Epithelial cell of esophagus (primary cell): Measurements from ENCODE around the gene MARCHF9.

Experiments
- DNase-seq: peaks from one replicate; pipeline ENCODE4 v3.0.0; 2010; ENCODE audit warnings: low read depth
- H3K4me3 ChIP-seq: 2 replicates; pipeline ENCODE4 v1.5.1; 2011; ENCODE audit warnings: mild to moderate bottlenecking, low read length, control low read depth
- TF ChIP-seq, protein P1 (sequence below): IDR thresholded peaks from 2 replicates; pipeline ENCODE4 v1.5.1; 2011; ENCODE audit warnings: low read depth, mild to moderate bottlenecking, low read length, control low read depth, inconsistent platforms; ENCODE audit not compliant: insufficient read depth; ENCODE audit errors: missing control alignments

MARCHF9 gene

DNA sequence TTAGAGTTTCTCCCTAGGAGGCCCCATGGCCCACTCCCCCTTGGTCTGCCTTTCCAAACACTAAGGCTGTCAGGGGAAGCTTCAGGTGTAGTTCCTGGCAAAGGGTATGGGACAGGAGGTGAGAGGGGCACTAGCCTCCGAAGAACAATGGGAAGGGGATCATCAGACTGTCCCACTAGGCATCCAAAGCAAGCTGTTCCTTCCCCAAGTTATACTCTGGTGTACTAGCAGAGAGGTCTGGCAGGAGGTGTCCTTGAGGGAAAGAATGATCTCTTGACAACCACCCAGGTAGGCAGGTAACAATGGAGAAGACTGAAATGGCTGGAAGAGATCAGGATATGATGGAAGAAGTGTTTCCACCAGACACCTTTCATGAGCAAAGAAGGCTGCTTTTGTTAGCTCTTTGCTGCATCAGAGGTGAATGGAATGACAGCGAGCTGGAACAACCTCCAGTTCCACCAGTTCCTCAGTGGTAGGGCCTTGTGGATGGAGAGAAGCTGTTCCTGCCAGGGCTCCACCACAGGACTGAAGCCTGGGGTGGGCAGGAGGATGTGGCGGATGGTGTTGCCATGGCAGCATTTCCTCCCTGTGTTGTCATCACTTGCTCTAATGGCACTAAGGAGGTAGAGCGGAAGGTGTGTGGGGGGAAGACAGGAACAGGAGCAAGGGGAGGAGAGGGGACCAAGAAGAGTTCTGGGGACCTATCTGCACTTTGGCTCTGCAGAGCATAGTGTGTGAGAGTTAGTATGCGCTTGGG, 14.1 kb upstream of the MARCHF9 start:
- TF ChIP-seq, protein P1, sequence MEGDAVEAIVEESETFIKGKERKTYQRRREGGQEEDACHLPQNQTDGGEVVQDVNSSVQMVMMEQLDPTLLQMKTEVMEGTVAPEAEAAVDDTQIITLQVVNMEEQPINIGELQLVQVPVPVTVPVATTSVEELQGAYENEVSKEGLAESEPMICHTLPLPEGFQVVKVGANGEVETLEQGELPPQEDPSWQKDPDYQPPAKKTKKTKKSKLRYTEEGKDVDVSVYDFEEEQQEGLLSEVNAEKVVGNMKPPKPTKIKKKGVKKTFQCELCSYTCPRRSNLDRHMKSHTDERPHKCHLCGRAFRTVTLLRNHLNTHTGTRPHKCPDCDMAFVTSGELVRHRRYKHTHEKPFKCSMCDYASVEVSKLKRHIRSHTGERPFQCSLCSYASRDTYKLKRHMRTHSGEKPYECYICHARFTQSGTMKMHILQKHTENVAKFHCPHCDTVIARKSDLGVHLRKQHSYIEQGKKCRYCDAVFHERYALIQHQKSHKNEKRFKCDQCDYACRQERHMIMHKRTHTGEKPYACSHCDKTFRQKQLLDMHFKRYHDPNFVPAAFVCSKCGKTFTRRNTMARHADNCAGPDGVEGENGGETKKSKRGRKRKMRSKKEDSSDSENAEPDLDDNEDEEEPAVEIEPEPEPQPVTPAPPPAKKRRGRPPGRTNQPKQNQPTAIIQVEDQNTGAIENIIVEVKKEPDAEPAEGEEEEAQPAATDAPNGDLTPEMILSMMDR, result no peak
- H3K4me3 ChIP-seq, result no peak overlapping the region
- DNase-seq, result no peak

DNA sequence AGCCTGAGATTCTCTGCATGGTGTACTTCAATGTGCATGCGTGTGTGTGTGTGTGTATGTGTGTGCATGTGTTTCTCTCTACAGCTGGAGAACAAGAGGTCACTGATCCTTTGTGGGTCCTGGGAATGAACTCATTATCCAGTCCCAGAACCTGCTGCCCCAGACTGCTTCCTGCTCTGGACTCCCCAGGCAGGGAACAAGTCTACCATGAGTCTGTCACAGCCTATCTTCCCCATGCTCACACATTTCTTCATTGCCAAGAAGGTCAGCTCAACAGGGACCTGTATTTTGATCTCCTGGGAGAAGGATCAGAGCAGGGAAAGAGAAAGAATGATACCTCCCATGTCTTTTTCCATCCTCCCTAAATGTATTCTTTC, 13.5 kb upstream of the MARCHF9 start:
- TF ChIP-seq, protein P1, result no peak
- no peak for DNase-seq
- no peak overlapping the region for H3K4me3 ChIP-seq

DNA sequence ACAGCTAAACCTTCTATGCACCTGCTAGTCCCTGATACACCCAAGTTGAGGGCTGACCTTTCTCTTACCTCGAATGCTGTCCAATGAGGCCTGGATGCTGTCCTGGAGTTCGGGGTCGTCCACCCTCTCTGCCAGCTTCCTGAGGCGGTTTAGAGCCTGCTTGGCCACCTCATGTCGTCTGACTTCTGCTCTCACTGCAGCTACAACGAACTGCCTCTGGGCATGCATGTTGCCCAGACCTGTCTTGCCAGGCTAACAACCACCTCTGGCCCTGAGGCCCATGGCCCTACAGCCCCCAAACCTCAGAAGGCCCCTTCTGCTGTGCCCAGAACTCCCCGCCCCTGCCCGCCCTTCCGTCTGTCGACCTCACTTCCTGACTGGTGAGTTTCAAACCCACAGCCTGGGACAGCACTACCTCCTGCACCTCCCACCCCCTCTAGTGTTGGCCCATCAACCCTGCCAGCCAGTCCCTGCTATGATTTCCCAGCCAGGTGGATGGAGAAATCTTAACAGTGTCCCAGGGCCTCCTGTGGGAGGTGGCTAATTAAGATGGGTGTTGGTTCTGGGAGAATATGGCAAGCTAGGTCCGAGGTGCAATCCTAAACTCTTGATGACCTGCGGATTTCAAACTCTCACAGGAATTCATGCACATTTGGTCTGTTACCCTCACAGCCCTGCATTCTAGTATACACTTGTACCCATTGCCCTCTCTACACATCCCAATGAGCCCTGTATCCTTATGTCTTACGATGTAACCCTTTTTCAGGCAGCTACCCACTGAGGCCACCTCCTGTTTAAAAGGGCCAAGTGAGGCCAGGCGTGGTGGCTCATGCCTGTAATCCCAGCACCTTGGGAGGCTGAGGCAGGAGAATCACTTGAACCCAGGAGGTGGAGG, 12.8 kb upstream of the MARCHF9 start:
- H3K4me3 ChIP-seq, result no peak overlapping the region
- DNase-seq, result peak; percentile 39
- TF ChIP-seq, protein P1, result no peak

DNA sequence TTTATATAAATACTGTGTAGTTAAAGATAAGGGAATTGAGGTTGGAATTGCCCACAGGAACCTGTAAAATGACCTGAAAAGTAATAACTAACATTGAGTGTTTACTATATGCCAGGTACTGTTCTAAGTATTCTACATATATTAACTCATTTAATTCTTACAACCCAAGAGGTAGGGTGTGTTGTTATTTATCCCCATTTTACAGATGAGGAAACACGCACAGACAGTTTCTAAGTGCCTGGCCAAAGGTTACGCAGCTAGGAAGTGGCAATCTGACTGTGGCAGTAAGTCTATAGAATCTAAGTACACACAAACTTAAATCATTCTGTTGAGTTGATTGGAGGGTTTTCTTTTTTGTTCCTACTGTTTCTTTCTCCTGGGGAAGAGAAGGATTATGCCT, 11.1 kb upstream of the MARCHF9 start:
- no peak for DNase-seq
- H3K4me3 ChIP-seq, result no peak overlapping the region
- TF ChIP-seq, protein P1, result no peak

DNA sequence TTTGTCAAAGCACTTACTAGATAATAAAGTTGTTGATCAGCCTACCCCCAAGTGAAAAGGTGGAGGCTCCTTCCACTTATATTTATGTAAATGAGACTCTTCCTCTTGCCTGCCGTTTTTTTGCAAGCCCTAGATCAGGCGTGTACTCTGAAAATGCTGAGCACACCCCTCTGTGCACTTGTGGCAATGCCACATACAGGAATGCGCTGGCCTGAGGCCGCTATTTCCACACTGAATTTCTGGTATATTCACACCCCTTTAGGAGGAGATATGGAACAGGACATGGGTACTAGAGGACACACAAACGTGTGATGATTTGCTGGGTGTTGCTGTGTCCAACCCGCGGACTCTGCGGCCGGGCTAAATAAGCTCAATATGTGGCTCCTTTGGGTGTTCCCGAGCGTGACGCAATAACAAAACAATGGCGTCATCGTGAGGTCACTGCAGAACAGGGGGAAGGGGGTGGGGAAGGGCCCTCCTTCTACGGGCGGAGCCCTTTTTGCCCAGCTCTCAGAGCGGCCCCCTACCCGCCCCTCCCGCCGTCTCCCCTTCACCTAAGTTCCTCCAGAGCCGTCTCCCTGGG, 10.6 kb upstream of the MARCHF9 start:
- DNase-seq, result no peak
- peak overlapping the region; percentile 94 for H3K4me3 ChIP-seq
- TF ChIP-seq, protein P1, result no peak

DNA sequence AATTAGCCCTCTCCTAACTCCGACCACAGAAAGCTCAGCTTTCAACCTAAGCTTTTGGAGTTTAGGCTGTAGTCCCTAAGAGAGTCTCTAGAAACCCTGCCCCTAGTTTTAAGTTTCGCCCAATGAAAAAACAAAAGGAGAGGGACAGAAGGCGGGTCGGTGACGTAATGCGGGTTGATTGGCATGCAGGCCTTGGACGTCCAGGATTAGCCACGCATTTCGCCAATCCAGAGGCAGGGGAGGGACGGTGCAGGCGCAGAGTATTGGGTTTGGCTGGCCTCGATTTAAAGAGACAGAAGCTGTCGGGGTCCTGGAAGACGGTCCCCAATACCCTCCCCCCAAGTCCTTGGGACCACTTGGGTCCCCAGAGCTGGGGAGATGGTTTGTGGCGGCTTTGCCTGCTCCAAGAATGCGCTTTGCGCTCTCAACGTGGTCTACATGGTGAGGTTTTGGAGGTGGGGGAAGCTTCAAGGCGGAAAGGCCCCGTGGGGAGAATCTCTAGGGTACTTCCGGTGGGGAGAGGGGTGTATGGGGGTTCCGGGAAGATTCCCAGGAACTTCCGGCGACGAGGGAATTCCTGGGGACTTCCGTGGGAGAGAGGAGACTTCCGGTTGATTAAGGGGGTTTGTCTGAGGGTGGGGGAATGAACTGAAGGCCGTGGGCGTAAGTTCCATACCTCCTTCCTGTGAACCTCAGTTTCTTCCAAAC, 10.0 kb upstream of the MARCHF9 start, which contains the start of gene TSPAN31:
Gene TSPAN31 (plus strand): TSS at position 263 of the 708 bp plus-strand sequence. CDS start 116 bp downstream, at position 379.
- TF ChIP-seq, protein P1, result no peak
- peak; percentile 99 for DNase-seq
- peak within 1 kb of the TSS; percentile 94 for H3K4me3 ChIP-seq
